Activated CD4-positive, alpha-beta T cell treated with anti-CD3 and anti-CD28 coated beads, Interleukin-2, amount 50 U/mL, for 48 hours (primary cell): ENCODE results near the gene CSNK1D.

ENCODE experiments used
- DNase-seq, 2 experiments: peaks; one replicate each; pipeline ENCODE4 v3.0.0-alpha.2; 2020

CSNK1D gene

DNA sequence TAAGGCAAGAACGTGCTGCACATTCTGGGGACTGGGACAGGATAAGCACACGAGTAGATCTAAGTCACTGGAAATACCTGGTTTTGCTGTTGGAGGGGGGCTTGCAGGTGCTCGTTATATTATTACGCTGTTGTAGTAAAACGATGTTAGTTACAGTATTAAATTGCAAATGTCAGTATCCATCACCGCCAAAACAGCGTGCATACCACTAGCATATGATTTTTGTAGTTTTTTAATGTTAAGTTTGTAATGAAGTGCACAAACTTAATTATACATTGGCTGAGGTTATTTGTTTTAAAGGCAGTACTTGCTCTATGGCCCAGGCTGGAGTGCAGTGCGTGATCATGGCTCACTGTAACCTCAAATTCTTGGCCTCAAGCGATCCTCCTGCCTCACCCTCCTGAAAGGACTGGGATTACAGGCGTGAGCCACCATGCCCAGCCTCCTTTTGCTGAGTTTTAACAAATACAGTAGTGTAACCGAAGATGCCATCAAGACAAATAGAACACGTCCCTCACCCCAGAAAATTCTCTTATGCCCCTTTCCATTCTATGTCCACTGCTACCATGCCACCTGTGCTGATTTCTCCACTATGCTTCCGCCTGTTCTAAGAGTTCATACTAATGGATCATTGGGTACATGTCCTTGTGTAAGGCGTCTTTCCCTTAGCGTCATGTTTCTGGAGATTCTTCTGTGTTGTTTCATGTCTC lies 20.7 kb upstream of the CSNK1D start:
- DNase-seq, result no peak

DNA sequence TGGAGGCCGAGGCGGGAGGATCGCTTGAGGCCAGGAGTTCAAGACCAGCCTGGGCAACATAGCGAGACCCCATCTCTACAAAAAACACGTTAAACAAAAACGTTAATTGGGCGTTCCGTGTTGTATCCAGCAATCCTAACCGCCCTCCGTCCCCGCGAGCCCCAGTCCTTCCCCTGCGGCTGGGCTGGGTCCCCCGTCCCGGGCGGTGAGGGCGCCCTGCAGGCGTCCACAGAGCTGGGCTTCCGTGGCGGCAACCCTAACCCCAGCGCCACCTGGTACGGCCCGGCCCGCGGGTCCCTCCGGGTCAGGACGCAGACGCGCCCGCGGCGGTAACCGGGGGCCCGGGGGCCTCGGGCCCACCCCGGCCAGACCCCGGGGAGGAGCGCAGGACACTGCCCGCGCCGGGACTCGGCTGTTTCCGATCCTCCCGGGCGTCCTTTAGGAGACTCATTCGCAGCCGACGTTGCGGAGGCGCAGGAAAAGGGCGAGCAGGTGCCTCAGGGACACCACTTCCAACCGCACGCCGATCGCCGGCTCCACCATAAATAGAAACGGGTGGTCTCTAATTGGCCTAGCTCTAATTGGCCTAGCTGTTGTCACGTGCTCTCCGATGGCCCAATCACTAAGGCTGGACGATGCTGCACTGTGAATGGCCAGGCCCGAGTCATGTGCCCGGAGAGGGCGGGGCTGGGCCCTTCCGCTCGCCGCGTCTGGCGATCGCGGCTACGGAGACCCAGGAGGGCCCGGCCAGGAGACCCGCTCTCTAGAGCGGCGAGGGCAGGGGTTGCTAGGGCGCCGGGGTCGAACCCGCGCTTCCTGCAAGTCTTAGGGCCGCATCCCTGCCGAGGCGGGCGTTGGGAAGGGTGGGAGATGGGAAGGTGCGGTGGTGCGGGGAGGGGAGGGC lies 19.0 kb upstream of the CSNK1D start:
- DNase-seq, result peak; percentile 91 to 93

DNA sequence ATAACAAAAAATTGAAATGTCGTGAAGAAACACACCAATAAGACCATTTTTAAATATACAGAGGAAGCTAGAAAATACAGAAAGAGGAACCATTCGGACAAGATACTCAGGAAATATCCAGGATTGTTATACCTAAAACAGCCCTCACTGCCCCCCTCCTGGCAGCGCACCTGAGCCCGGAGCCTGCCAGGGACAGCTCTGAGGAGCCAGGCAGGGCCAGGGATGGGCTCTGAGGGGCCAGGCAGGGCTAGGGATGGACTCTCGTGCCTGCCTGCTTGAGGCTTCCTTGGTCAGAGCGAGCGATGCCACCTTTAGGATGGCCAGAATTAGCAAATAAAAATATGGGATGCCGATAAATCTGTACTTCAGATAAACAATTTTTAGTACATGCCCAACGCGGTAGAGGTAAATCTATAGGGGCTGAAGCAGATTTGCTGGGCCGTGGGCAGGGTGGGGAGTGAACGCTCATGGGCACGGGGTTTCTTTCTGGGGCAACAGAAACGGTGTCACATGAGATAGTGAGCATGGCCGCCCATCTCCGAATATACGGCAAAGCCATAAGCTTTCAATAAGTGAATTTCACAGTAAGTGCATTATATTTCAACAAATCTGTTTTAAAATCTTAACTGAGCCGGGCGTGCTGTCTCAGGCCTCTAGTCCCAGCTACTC lies 18.2 kb upstream of the CSNK1D start:
- no peak for DNase-seq

DNA sequence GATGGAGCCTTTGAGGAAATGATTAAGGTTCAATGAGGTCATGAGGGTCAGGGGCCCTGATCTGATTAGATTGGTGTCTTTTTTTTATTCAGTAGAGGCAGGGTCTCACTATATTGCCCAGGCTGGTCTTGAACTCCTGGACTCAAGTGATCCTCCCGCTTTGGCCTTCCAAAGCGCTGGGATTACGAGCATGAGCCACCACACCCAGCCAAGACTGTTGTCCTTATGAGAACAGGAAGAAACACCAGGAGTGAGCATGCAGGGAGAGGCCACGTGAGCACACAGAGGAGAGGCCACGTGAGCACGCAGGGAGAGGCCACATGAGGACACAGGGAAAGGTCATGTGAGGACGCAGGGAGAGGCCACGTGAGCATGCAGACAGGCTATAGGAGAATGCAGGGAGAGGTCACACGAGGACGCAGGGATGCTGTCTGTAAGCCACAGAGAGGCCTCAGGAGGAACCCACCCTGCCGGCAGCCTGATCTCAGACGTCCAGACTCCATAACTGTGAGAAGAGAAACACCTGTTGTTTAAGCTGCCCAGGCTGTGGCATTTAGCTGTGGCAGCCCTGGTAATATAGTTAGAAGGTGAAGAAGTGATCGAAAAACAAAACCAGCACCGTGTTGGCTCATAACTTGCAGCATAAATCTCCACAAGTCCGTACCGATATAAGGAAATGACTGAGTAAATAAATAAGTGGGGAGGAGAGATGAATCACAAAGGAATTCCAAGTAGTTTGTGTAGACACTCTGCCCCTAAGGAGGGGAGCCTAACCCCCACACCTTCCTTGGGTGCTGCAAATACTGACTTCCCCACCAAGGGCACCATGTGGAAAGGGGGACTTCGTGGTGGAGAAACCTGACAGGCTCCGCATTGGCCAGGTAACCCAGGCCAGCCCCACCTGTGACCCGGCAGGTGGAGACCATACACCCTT lies 14.6 kb upstream of the CSNK1D start:
- no peak for DNase-seq

DNA sequence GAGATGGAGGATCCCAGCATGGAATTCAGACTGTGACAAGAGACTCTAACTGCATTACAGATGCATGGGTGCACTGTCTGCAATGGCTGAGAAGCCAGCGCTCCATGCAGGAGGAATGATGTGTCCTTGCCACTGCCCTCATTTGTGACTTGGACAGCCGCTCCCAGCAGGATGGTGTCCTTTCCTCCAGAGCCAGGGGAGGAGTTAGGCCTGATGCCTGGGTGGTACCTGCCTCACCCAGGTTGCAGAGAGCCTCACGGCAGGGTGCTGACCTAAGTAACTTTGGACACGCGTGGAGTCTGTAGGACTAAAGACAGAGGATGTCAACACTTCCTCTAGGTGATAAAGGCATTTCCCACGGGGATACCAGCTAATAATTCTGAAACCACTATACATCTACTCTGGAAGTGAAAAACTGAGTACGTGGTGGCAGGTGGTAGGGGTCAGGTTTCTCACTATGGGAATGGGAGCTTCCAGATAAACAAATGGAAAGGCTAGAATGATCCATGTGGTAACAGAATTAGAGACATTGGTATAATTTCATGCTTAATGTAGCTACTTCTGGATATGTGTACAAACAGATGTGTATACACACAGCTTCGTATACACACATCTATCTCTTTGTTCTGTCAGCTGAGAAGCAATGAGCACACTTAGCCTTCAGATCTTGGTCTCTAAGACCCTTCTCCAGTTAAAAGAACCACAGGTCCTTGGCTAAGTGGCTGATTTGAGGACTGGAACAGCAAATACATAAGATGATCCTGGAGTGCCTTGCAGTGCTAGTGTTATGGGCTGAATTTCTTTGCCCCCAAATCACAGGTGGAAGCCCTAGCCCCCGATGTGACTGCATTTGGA lies 13.7 kb upstream of the CSNK1D start:
- no peak for DNase-seq

DNA sequence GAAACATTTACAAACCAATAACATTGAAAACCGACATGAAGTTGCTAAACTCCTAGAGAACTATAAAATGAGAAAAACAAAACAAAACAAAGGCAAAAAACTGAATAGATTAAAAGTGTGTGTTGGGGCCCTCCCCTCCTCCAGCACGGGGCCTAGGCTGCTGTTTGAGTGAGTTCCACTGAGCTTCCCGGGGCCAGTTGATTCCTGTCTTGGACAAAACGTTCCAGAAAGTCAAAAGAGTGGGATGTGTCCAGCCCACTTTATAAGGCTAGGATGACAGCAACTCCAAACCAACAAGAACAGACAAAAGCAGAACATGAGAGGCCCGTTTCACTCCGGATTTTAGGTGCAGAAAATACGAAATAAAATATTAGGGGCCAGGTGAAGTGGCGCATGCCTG lies 11.6 kb upstream of the CSNK1D start:
- DNase-seq, result no peak

DNA sequence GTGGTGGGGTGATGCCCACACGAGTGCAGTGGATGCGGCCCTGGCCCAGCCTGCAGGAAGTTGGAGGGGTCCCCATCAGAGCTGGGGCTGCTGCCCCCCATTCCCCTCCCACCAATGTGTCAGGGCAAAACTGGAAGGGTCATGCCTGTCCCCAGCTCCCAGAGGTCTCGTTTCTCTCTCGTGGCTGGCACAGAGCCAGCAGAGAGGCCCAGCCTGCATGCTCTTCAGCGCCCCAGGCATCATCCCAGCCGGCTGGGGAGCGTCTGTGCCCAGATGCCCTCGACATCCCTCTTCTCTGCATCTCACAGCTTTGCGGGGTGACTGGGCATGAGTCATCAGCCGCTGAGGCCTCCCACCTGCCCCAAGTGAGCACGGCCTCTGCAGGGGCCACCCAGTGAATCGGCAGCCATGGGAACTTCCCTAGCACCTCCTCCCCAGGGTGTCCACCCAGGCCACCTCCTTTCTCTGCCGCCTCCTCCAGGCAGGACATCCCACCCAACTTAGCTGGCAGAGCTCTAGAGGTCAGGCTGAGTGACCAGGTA lies 9.8 kb upstream of the CSNK1D start:
- DNase-seq, result peak; percentile 73 to 81

DNA sequence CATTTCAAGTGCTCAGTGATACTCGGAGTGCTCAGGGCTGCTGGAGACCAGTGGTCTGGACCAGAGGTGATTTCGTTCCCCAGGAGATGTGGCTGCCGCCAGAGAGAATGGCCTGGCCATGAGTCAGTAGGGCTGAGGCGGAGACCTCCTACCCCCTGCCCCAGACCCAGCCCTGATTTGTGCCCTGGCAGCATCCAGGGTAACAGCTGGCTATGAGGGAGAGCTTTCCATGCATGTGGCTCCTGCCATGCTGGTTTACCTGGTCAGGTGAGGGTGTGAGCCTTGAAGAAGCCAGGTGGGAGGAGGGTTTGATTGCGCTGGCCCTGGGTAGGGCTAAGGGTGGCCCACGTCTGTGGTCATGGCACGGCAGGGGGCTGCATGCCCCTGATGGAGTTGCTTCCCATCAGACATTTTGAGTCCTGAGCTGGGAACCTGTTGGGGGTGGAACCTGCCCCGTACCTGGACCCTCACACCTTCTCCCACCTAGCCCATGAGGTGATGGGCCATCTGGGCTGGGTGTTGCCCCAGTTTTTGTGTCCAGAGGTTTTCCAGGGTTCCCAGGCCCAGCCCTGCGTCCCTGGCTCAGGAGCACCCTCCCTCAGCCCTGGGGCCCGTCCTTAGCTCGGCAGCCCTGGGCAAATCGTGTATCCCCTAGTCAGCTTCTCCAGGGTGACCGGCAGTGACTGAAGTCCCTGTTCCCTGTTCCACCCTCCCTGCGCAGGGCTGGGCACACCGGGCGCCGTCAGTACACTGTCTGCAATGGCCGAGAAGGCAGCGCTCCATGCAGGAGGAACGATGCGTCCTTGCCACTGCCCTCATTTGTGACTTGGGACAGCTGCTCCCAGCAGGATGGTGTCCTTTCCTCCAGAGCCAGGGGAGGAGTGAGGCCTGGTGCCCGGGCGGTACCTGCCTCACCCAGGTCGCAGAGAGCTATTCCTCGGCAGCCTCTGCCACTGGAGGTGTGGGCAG lies 9.0 kb upstream of the CSNK1D start:
- DNase-seq, result no peak

DNA sequence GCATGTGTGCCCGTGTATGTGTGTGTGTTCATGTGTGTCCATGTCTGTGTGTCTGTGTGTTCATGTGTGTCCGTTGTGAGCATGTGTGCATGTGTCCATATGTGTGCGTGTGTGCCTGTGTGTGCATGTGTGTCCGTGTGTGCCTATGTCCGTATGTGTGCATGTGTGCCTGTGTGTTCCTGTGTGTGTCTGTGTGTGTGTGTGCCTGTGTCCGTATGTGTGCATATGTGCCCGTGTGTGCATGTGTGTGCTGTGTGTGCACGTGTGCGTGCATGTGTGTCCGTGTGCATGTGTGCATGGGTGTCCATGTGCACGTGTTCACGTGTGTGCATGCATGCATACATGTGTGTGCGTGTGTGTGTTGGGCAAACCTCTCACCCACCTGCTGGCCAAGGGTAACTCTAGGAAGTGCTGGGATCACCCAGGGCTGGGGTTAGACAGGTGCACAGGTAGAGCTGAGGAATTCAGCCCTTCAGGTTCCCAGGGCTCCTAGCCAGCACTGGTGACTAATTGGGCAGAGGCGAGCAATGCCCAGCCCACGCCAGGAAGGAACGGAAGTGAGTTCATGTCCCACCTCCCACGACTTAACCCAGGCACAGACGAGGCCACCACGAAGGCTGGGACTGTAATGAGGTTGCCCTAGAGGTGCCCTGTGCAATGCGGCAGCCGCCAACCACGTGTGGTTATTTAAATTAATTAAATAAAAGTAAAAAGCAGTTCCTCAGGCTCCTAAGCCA lies 8.2 kb upstream of the CSNK1D start:
- peak; percentile 70 to 77 for DNase-seq

DNA sequence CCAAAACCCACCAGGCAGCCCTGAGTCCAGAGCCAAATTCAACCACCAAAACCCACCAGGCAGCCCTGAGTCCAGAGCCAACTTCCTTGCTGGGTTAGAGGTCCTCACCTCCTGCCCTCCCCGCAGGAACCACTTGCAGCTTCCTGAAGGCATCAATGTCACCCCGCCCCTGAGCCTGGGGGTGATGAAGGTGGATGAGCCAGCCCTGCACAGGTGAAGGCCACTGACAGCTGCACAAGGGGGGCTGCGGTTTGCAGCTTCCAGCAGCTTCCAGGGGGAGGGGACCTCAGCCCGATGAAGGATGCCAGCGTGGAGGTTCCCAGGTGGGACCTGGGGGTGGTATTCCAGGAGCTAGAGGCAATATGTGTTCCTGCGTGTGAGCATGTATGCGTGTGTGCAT lies 7.6 kb upstream of the CSNK1D start:
- DNase-seq, result no peak

DNA sequence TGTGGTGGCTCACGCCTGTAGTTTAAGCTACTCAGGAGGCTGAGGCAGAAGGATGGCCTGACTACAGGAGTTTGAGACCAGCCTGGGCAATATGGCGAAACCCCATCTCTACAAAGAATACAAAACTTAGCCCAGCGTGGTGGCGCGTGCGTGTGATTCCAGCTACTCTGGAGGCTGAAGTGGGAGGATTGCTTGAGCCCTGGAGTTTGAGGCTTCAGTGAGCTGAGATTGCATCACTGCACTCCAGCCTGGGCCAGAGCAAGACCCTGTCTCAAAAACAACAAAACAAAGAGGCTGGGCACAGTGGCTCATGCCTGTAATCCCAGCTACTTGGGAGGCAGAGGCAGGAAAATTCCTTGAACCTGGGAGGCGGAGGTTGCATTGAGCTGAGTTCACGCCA lies 7.0 kb upstream of the CSNK1D start:
- no peak for DNase-seq

DNA sequence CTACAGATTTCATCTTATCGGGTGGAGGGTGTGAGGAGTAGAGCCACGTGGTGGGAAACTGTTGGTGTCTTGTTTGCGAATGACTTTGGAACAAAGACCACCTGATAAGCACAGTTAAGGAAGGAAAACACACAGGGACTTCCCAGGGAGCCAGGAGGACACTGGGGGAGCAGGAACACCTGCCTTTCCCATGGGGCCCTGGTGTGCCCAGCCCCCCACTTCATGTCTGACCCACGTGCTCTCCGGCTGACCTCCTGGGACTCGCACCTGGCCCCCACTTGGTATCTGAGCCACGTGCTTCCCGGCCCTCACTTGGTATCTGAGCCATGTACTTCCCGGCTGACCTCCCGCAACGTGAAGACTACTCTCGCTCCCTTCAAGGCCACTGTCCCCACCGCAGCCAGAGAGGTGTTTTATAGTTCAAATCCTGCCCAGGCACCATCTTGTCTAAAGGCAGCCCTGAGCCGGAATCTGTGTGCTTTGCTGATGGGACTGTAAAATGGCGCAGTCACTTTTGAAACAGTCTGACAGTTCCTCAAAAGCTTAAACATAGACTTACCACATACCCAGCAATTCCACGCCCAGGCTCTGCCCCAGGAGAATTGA lies 5.4 kb upstream of the CSNK1D start:
- DNase-seq, result no peak

DNA sequence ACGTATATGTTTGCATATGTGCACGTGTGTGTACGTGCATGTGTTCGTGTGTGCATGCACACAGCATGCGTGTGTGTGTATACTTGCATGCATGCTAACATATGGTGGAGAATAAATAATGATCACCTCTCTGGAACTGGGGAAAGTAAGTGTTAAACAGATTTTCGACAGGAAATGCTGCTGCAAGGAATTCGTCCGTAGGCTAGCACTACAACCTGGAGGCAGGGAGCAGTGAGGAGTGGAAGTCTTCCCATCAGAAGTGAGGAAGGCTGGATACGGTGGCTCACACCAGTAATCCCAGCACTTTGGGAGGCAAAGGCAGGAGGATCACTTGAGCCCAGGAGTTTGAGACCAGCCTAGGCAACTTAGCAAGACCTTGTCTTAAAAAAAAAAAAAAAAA lies 4.8 kb upstream of the CSNK1D start:
- DNase-seq, result no peak

DNA sequence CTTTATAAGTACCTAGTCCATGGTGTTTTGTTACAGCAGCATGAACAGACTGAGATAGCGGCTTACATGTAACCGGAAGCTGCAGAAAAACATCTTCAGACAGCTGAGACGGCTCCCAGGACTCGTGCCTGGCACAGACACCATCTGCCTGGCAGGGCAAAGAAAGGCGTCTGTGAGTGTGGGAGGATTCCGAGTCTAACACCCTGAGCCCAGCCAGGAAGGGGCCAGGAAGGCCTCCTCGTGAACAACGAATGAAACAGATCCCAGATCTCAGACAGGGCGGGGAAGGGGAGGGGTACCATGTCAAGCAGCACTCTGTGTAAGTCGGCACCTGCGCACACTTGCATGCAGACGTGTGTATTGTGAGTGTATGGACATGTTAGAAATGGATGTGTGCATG lies 4.4 kb upstream of the CSNK1D start:
- no peak for DNase-seq

DNA sequence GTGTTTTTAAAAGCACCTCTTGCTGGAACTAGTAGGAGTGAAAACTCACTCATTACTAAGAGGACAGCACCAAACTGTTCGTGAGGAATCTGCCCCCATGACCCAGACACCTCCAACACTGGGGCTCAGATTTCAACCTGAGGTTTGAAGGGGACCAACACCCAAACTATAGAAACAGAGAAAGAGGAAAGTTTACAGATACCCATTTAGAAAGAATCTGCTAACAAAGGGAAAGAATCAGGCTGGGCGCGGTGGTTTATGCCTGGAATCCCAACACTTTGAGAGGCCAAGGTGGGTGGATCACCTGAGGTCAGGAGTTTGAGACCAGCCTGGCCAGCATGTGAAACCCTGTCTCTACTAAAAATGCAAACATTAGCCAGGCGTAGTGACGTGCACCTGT lies 3.4 kb upstream of the CSNK1D start:
- no peak for DNase-seq

DNA sequence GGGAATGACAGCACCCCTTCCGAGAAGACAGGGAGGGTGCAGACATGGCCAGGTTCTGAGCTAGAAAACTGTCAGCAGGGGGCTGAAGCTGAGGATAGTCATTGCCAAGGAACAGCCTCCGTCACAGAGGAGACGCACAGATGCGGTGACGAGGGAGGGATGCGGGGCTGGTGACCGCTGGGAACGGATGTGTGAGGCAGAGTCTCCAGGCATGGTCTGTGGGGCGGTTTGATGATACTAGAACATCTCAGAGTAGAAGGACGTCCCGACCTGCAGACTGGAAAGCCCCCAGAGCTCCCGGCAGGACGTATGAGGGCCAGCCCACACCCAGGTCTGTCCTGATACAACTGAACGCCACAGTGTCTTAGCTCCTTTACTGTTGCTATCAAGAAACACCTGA lies 1.8 kb upstream of the CSNK1D start:
- DNase-seq, result no peak

DNA sequence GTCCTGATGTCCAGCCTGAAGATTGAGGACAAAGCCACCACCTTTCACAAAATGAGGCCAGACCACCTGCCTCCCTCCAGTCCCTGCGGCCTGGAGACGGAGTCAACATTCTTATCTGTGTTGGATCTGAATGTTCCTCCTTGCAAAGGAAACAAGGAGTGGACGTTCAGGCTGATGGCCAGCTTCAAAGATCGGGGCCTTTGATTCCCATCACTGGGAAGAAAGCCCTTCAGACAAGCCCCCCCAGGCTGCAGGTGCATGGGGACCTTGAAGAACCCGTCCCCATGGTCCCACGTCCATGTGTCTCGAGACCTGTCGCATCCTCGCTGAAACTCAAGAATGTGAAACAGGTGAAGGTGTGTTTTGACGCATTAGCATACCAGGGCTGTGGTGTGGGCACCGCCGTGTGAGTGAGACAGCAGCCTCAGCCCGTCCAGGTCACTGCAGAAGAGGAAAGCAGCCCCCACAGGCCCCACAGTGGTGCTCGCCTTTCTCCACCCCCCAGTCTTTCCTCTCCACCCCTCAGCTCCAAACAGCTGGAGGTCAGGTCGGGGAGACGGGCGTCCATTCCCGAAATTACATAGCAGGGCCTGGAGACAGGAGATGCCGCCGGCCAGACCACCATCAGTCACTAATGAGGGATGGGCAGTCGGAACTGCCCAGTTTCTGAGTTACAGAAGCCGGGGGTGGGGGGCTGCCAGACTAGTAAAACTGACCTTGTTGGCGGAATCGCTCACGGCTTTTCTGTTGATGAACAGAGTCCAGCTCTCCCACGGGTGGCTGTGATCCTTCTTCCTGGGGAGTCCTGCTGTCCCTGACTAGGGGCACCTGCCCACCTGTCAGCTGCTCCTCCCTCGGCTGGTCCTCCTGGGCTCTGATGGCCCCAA lies 877 bp upstream of the CSNK1D start:
- DNase-seq, result no peak
